ENCODE measurements around the gene ARHGEF12.

Gene ARHGEF12

GRCh38 chr11:120519474-120519873, 183.3 kb downstream of the ARHGEF12 start:
- DNase-seq (ENCODE audit: extremely low spot score), result no peak
- TF ChIP-seq HDGF (IDR thresholded peaks at IDR 0.05; ENCODE audit: borderline replicate concordance) (no peak), FOXK2 (IDR thresholded peaks at IDR 0.05) (no peak), PKNOX1 (IDR thresholded peaks at IDR 0.05) (no peak), FOXM1 (IDR thresholded peaks at IDR 0.05; ENCODE audit: borderline replicate concordance) (no peak), FOXA1 (IDR thresholded peaks at IDR 0.05) (no peak), NFRKB (IDR thresholded peaks at IDR 0.05) (no peak), L3MBTL2 (conservative IDR thresholded peaks at IDR 0.05) (no peak), CTBP1 (IDR thresholded peaks at IDR 0.05; ENCODE audit: borderline replicate concordance) (no peak), ARNT (IDR thresholded peaks at IDR 0.05) (no peak), SUZ12 (IDR thresholded peaks at IDR 0.05) (no peak), BHLHE40 (IDR thresholded peaks at IDR 0.05; ENCODE audit: borderline replicate concordance) (no peak), ZNF384 (IDR thresholded peaks at IDR 0.05) (no peak), LEF1 (IDR thresholded peaks at IDR 0.05; ENCODE audit: borderline replicate concordance) (no peak), ELF4 (IDR thresholded peaks at IDR 0.05) (no peak), TARDBP (IDR thresholded peaks at IDR 0.05) (no peak), SP1 (IDR thresholded peaks at IDR 0.05) (no peak)
- POLR2A ChIA-PET, result no interaction called here
- CTCF ChIA-PET, result interaction anchor here (0.6 kb wide), 1 partner anchor 297 kb away, joined by 4 read pairs; no protein-coding TSS in a partner anchor

- TF ChIP-seq ZNF384 (IDR thresholded peaks at IDR 0.05), result no peak
- no peak for TF ChIP-seq CTBP1 (IDR thresholded peaks at IDR 0.05; ENCODE audit: borderline replicate concordance)
- TF ChIP-seq L3MBTL2 (conservative IDR thresholded peaks at IDR 0.05), result no peak
- no peak for TF ChIP-seq FOXA1 (IDR thresholded peaks at IDR 0.05)
- no peak for TF ChIP-seq NFRKB (IDR thresholded peaks at IDR 0.05)
- TF ChIP-seq FOXK2 (IDR thresholded peaks at IDR 0.05), result no peak
- TF ChIP-seq ARNT (IDR thresholded peaks at IDR 0.05), result no peak
- no peak for TF ChIP-seq SUZ12 (IDR thresholded peaks at IDR 0.05)
- no peak for TF ChIP-seq ELF4 (IDR thresholded peaks at IDR 0.05)
- TF ChIP-seq BHLHE40 (IDR thresholded peaks at IDR 0.05; ENCODE audit: borderline replicate concordance), result no peak
- CTCF ChIA-PET, result no interaction called here
- no peak for DNase-seq (ENCODE audit: extremely low spot score)
- POLR2A ChIA-PET, result no interaction called here
Observed at GRCh38 chr11:120520091-120520822, 184.0 kb downstream of the ARHGEF12 start.

- DNase-seq (ENCODE audit: extremely low spot score), result no peak
- POLR2A ChIA-PET, result no interaction called here
- CTCF ChIA-PET, result no interaction called here
- TF ChIP-seq SUZ12 (IDR thresholded peaks at IDR 0.05), result no peak
- TF ChIP-seq ARNT (IDR thresholded peaks at IDR 0.05), result no peak
- no peak for TF ChIP-seq ZNF384 (IDR thresholded peaks at IDR 0.05)
Observed at GRCh38 chr11:120521176-120521575, 185.0 kb downstream of the ARHGEF12 start.

- TF ChIP-seq ZNF384 (IDR thresholded peaks at IDR 0.05) (no peak), HDGF (IDR thresholded peaks at IDR 0.05; ENCODE audit: borderline replicate concordance) (no peak), FOXK2 (IDR thresholded peaks at IDR 0.05) (no peak), PKNOX1 (IDR thresholded peaks at IDR 0.05) (no peak), FOXM1 (IDR thresholded peaks at IDR 0.05; ENCODE audit: borderline replicate concordance) (no peak), TARDBP (IDR thresholded peaks at IDR 0.05) (no peak), ARNT (IDR thresholded peaks at IDR 0.05) (no peak), SUZ12 (IDR thresholded peaks at IDR 0.05) (no peak), ELF4 (IDR thresholded peaks at IDR 0.05) (no peak), L3MBTL2 (conservative IDR thresholded peaks at IDR 0.05) (no peak)
- ChIA-PET CTCF (no interaction called here), POLR2A (no interaction called here)
- DNase-seq (ENCODE audit: extremely low spot score), result no peak
Observed at GRCh38 chr11:120522021-120522420, 185.8 kb downstream of the ARHGEF12 start.

GRCh38 chr11:120522736-120523135, 186.5 kb downstream of the ARHGEF12 start:
- DNase-seq (ENCODE audit: extremely low spot score), result no peak
- ChIA-PET CTCF (no interaction called here), POLR2A (no interaction called here)
- no peak for TF ChIP-seq HDGF (IDR thresholded peaks at IDR 0.05; ENCODE audit: borderline replicate concordance)
- TF ChIP-seq SP1 (IDR thresholded peaks at IDR 0.05), result no peak
- TF ChIP-seq ZNF384 (IDR thresholded peaks at IDR 0.05), result no peak
- no peak for TF ChIP-seq ARNT (IDR thresholded peaks at IDR 0.05)
- no peak for TF ChIP-seq LEF1 (IDR thresholded peaks at IDR 0.05; ENCODE audit: borderline replicate concordance)
- no peak for TF ChIP-seq SUZ12 (IDR thresholded peaks at IDR 0.05)
- no peak for TF ChIP-seq NFRKB (IDR thresholded peaks at IDR 0.05)
- no peak for TF ChIP-seq TARDBP (IDR thresholded peaks at IDR 0.05)

GRCh38 chr11:120523196-120523595, 187.0 kb downstream of the ARHGEF12 start:
- ChIA-PET CTCF (no interaction called here), POLR2A (no interaction called here)
- no peak for DNase-seq (ENCODE audit: extremely low spot score)
- TF ChIP-seq PKNOX1 (IDR thresholded peaks at IDR 0.05) (no peak), TARDBP (IDR thresholded peaks at IDR 0.05) (no peak), FOXA1 (IDR thresholded peaks at IDR 0.05) (no peak), NFRKB (IDR thresholded peaks at IDR 0.05) (no peak), L3MBTL2 (conservative IDR thresholded peaks at IDR 0.05) (no peak), SP1 (IDR thresholded peaks at IDR 0.05) (no peak), ARNT (IDR thresholded peaks at IDR 0.05) (no peak), SUZ12 (IDR thresholded peaks at IDR 0.05) (no peak), ELF4 (IDR thresholded peaks at IDR 0.05) (no peak), LEF1 (IDR thresholded peaks at IDR 0.05; ENCODE audit: borderline replicate concordance) (no peak)
